ES-I3 (cell line): Measurements from ENCODE around the gene SERPINA4.
"Not testable (repeated sequence)": the region's sequence is repeated elsewhere in the genome, so short reads cannot be mapped to it uniquely, and the experiment has no call there.

Experiments
- H3K36me3 ChIP-seq: 2 replicates; pipeline ENCODE4 v1.6.1; 2013; ENCODE audit warnings: mild to moderate bottlenecking, low read length, control low read depth, moderate library complexity; ENCODE audit not compliant: insufficient read depth
- H3K4me1 ChIP-seq: 2 replicates; pipeline ENCODE4 v1.6.1; 2013; ENCODE audit warnings: mild to moderate bottlenecking, control low read depth, low read length; ENCODE audit not compliant: insufficient read depth
- H3K9ac ChIP-seq: 2 replicates; pipeline ENCODE4 v1.6.1; 2013; ENCODE audit warnings: low read depth, mild to moderate bottlenecking, low read length, moderate library complexity
- H3K9me3 ChIP-seq: 2 replicates; pipeline ENCODE4 v1.6.1; 2013; ENCODE audit warnings: mild to moderate bottlenecking, low read length, moderate library complexity; ENCODE audit not compliant: control insufficient read depth, insufficient read depth

Gene SERPINA4

GRCh38 chr14:94598816-94599655 is 37.8 kb downstream of the SERPINA4 start:
- no peak overlapping the region for H3K9ac ChIP-seq
- no peaks in the 10 kb centered on the region for H3K9me3 ChIP-seq
- peaks cover 22% of the 10 kb centered on the region for H3K4me1 ChIP-seq
- no peaks in the 10 kb centered on the region for H3K36me3 ChIP-seq

GRCh38 chr14:94599656-94600004 is 38.4 kb downstream of the SERPINA4 start:
- Histone ChIP-seq H3K4me1 (peaks cover 22% of the 10 kb centered on the region), H3K9ac (no peak overlapping the region)

GRCh38 chr14:94600148-94600545 is 38.9 kb downstream of the SERPINA4 start:
- Histone ChIP-seq H3K9ac (no peak overlapping the region), H3K36me3 (no peaks in the 10 kb centered on the region), H3K9me3 (no peaks in the 10 kb centered on the region), H3K4me1 (peaks cover 22% of the 10 kb centered on the region)

More at GRCh38 chr14:94599656-94600004, 38.4 kb downstream of the SERPINA4 start:
- Histone ChIP-seq H3K9me3 (no peaks in the 10 kb centered on the region), H3K36me3 (no peaks in the 10 kb centered on the region)

GRCh38 chr14:94601884-94602391 is 40.7 kb downstream of the SERPINA4 start:
- no peak overlapping the region for H3K9ac ChIP-seq
- no peaks in the 10 kb centered on the region for H3K36me3 ChIP-seq
- H3K9me3 ChIP-seq, result no peaks in the 10 kb centered on the region
- H3K4me1 ChIP-seq, result peaks cover 22% of the 10 kb centered on the region

- Histone ChIP-seq H3K36me3 (no peaks in the 10 kb centered on the region), H3K4me1 (peaks cover 22% of the 10 kb centered on the region), H3K9me3 (no peaks in the 10 kb centered on the region), H3K9ac (no peak overlapping the region)
Measured at GRCh38 chr14:94602722-94603121, 41.5 kb downstream of the SERPINA4 start.

GRCh38 chr14:94605361-94605760 is 44.1 kb downstream of the SERPINA4 start:
- Histone ChIP-seq H3K9ac (no peak overlapping the region), H3K9me3 (no peaks in the 10 kb centered on the region), H3K4me1 (peaks cover 7% of the 10 kb centered on the region; the same call in 1 of the 2 replicates), H3K36me3 (no peaks in the 10 kb centered on the region)

GRCh38 chr14:94608966-94609365 is 47.7 kb downstream of the SERPINA4 start:
- H3K4me1 ChIP-seq, H3K9me3 ChIP-seq, H3K36me3 ChIP-seq, H3K9ac ChIP-seq: not testable (repeated sequence)

GRCh38 chr14:94611179-94611578 is 49.9 kb downstream of the SERPINA4 start:
- H3K9me3 ChIP-seq, result no peaks in the 10 kb centered on the region
- no peak overlapping the region for H3K9ac ChIP-seq
- H3K4me1 ChIP-seq, result peaks cover 3% of the 10 kb centered on the region; the same call in 1 of the 2 replicates
- H3K36me3 ChIP-seq, result no peaks in the 10 kb centered on the region

GRCh38 chr14:94612174-94612573 is 50.9 kb downstream of the SERPINA4 start, which contains the start of gene SERPINA3:
Gene SERPINA3, plus strand, starts transcription at chr14:94612391. Its CDS starts 2,051 bp downstream, at chr14:94614442.
- H3K9ac ChIP-seq, result no peak within 1 kb of the TSS
- H3K4me1 ChIP-seq, result peaks cover 3% of the 10 kb centered on the region; the same call in 1 of the 2 replicates

GRCh38 chr14:94612580-94613554 is 51.6 kb downstream of the SERPINA4 start:
- no peaks in the 10 kb centered on the region for H3K36me3 ChIP-seq
- H3K4me1 ChIP-seq, result peaks cover 3% of the 10 kb centered on the region; the same call in 1 of the 2 replicates
- no peak overlapping the region for H3K9ac ChIP-seq
- peaks cover 6% of the 10 kb centered on the region; the same call in 1 of the 2 replicates for H3K9me3 ChIP-seq

More at GRCh38 chr14:94612174-94612573, 50.9 kb downstream of the SERPINA4 start, which contains the start of gene SERPINA3:
- Histone ChIP-seq H3K9me3 (0 out of 2 replicates have a peak, but pooled peaks cover 1% of the 10 kb centered on the region), H3K36me3 (no peaks in the 10 kb centered on the region)

- H3K9me3 ChIP-seq, result peaks cover 10% of the 10 kb centered on the region; the same call in 1 of the 2 replicates
- no peak overlapping the region for H3K9ac ChIP-seq
- H3K4me1 ChIP-seq, result peaks cover 3% of the 10 kb centered on the region; the same call in 1 of the 2 replicates
- no peaks in the 10 kb centered on the region for H3K36me3 ChIP-seq
Measured at GRCh38 chr14:94613720-94614644, 52.7 kb downstream of the SERPINA4 start.

GRCh38 chr14:94614802-94615201 is 53.6 kb downstream of the SERPINA4 start:
- H3K9me3 ChIP-seq, result peaks cover 10% of the 10 kb centered on the region; the same call in 1 of the 2 replicates
- no peak overlapping the region for H3K9ac ChIP-seq
- no peaks in the 10 kb centered on the region for H3K36me3 ChIP-seq
- peaks cover 3% of the 10 kb centered on the region; the same call in 1 of the 2 replicates for H3K4me1 ChIP-seq

GRCh38 chr14:94615254-94615653 is 54.0 kb downstream of the SERPINA4 start:
- Histone ChIP-seq H3K9me3 (peaks cover 10% of the 10 kb centered on the region; the same call in 1 of the 2 replicates), H3K36me3 (no peaks in the 10 kb centered on the region), H3K9ac (no peak overlapping the region), H3K4me1 (peaks cover 3% of the 10 kb centered on the region; the same call in 1 of the 2 replicates)
